ENCODE data around the gene PRKRA. TPM values are rescaled to one million over a fixed set of nuclear protein-coding genes. Genes with fewer than 3 reads are reported as not detected.
A peak's percentile ranks its signal among the peaks of the same experiment; 100 is the strongest.

The PRKRA gene
- total and polyA plus RNA-seq, 9 of the 15 experiments (the other 6 are each of a cell fraction or from before 2014, with no cell fraction given) = 14.1 to 78.1 (median 52.3) TPM

- TF ChIP-seq KLF13 (tag; IDR thresholded peaks at IDR 0.05; ENCODE audit: borderline replicate concordance, low read depth) (no peak), ZNF668 (CRISPR knock-in tag; IDR thresholded peaks at IDR 0.05) (no peak), SUPT5H (IDR thresholded peaks at IDR 0.05) (no peak), RBM15 (IDR thresholded peaks at IDR 0.05; ENCODE audit: insufficient read depth, low read length) (no peak), CHD4 (IDR thresholded peaks at IDR 0.05; ENCODE audit: insufficient read depth, insufficient replicate concordance, low read depth, low read length, poor library complexity, severe bottlenecking) (no peak), ZNF212 (CRISPR knock-in tag; IDR thresholded peaks at IDR 0.05) (no peak), BACH1 (tag; IDR thresholded peaks at IDR 0.05) (no peak), CHD2 (IDR thresholded peaks at IDR 0.05; ENCODE audit: low read depth, low read length) (no peak), ZBTB17 (CRISPR knock-in tag; IDR thresholded peaks at IDR 0.05) (no peak), FOXM1 (IDR thresholded peaks at IDR 0.05; ENCODE audit: low read depth) (0 out of 2 replicates have a peak, but pooled peaks have one; percentile 23), FOXM1 (CRISPR knock-in tag; IDR thresholded peaks at IDR 0.05; ENCODE audit: low read depth) (no peak), SMAD3 (CRISPR knock-in tag; conservative IDR thresholded peaks at IDR 0.05) (no peak), PTBP1 (IDR thresholded peaks at IDR 0.05; ENCODE audit: low read depth, low read length) (no peak), IRF2 (CRISPR knock-in tag; IDR thresholded peaks at IDR 0.05) (no peak), AFF4 (CRISPR knock-in tag; IDR thresholded peaks at IDR 0.05) (no peak), KAT7 (CRISPR knock-in tag; IDR thresholded peaks at IDR 0.05; ENCODE audit: borderline replicate concordance) (no peak), CHCHD3 (CRISPR knock-in tag; IDR thresholded peaks at IDR 0.05) (no peak)
- TF ChIP-seq, protein P1, sequence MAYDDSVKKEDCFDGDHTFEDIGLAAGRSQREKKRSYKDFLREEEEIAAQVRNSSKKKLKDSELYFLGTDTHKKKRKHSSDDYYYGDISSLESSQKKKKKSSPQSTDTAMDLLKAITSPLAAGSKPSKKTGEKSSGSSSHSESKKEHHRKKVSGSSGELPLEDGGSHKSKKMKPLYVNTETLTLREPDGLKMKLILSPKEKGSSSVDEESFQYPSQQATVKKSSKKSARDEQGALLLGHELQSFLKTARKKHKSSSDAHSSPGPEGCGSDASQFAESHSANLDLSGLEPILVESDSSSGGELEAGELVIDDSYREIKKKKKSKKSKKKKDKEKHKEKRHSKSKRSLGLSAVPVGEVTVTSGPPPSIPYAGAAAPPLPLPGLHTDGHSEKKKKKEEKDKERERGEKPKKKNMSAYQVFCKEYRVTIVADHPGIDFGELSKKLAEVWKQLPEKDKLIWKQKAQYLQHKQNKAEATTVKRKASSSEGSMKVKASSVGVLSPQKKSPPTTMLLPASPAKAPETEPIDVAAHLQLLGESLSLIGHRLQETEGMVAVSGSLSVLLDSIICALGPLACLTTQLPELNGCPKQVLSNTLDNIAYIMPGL (CRISPR knock-in tag; IDR thresholded peaks at IDR 0.05) = no peak
- TF ChIP-seq, protein P2, sequence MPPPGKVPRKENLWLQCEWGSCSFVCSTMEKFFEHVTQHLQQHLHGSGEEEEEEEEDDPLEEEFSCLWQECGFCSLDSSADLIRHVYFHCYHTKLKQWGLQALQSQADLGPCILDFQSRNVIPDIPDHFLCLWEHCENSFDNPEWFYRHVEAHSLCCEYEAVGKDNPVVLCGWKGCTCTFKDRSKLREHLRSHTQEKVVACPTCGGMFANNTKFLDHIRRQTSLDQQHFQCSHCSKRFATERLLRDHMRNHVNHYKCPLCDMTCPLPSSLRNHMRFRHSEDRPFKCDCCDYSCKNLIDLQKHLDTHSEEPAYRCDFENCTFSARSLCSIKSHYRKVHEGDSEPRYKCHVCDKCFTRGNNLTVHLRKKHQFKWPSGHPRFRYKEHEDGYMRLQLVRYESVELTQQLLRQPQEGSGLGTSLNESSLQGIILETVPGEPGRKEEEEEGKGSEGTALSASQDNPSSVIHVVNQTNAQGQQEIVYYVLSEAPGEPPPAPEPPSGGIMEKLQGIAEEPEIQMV (tag; conservative IDR thresholded peaks at IDR 0.05; ENCODE audit: low read depth) = no peak
- TF ChIP-seq, protein P3, sequence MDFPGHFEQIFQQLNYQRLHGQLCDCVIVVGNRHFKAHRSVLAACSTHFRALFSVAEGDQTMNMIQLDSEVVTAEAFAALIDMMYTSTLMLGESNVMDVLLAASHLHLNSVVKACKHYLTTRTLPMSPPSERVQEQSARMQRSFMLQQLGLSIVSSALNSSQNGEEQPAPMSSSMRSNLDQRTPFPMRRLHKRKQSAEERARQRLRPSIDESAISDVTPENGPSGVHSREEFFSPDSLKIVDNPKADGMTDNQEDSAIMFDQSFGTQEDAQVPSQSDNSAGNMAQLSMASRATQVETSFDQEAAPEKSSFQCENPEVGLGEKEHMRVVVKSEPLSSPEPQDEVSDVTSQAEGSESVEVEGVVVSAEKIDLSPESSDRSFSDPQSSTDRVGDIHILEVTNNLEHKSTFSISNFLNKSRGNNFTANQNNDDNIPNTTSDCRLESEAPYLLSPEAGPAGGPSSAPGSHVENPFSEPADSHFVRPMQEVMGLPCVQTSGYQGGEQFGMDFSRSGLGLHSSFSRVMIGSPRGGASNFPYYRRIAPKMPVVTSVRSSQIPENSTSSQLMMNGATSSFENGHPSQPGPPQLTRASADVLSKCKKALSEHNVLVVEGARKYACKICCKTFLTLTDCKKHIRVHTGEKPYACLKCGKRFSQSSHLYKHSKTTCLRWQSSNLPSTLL (IDR thresholded peaks at IDR 0.05) = no peak
Observed at GRCh38 chr2:178498137-178498536, 47.2 kb upstream of the PRKRA start (continued).

Measured in K562 (cell line).